ENCODE results near the gene DIPK1B. TPM values are rescaled to one million over a fixed set of nuclear protein-coding genes. Genes with fewer than 3 reads are reported as not detected.

DIPK1B gene
- total and polyA plus RNA-seq, 10 of the 15 experiments (the other 5 are each of a cell fraction or from before 2014, with no cell fraction given), result 0.08 to 0.28 (median 0.13) TPM; not detected in 3

DNA sequence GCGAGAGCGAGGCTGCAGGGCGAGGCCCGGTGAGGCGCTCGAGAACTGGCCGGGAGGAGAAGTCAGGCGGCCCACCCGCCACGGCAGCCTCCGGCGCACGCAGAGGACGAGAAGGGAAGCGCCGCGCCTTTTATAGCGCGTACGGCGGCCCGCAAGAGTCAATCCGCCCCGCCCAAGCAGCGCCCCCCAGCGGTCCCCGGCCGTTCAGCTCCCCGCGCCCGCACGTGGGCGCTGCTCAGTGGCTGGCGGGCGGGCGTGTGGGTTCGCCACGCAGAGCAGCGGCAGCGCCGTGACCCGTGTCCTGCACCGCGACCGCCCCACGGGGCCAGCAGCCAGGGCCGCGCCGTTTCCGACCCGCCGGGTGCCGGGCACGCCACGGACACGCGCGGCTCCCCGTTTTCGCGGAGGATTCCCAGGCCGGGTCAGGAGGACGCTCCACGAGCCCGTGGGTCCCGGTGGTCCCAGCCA lies 15.7 kb downstream of the DIPK1B start (continued):
- TF ChIP-seq SUPT20H (IDR thresholded peaks at IDR 0.05; ENCODE audit: borderline replicate concordance, control insufficient read depth, low read depth, low read length) (no peak), CBFB (IDR thresholded peaks at IDR 0.05; ENCODE audit: low read depth) (peak; percentile 96), NFYA (IDR thresholded peaks at IDR 0.05; ENCODE audit: borderline replicate concordance, low read depth, low read length) (no peak), ZNF384 (IDR thresholded peaks at IDR 0.05; ENCODE audit: borderline replicate concordance, low read depth, low read length) (0 out of 2 replicates have a peak, but pooled peaks have one; percentile 23), FOXM1 (IDR thresholded peaks at IDR 0.05; ENCODE audit: low read depth, low read length) (no peak), NR2F1 (conservative IDR thresholded peaks at IDR 0.05) (peak; percentile 96), EED (IDR thresholded peaks at IDR 0.05; ENCODE audit: low read depth) (no peak), NFIC (IDR thresholded peaks at IDR 0.05; ENCODE audit: low read depth, low read length) (no peak), NR2C2 (IDR thresholded peaks at IDR 0.05; ENCODE audit: borderline replicate concordance, control insufficient read depth, insufficient read length, low read depth) (no peak), RBBP5 (conservative IDR thresholded peaks at IDR 0.05) (no peak), IKZF2 (IDR thresholded peaks at IDR 0.05) (peak in 1 of 2 experiments; percentile 28; a peak in 1 of 4 replicates), USF2 (IDR thresholded peaks at IDR 0.05; ENCODE audit: borderline replicate concordance, low read depth, low read length) (no peak), KAT2A (conservative IDR thresholded peaks at IDR 0.05; ENCODE audit: control insufficient read depth, low read depth, low read length) (no peak), YY1 (IDR thresholded peaks at IDR 0.05; ENCODE audit: low read depth, low read length) (peak; percentile 91), NR2C1 (IDR thresholded peaks at IDR 0.05) (peak; percentile 70), NFXL1 (IDR thresholded peaks at IDR 0.05; ENCODE audit: borderline replicate concordance) (peak; percentile 85), ZBTB4 (CRISPR knock-in tag; IDR thresholded peaks at IDR 0.05) (no peak), TCF3 (IDR thresholded peaks at IDR 0.05; ENCODE audit: borderline replicate concordance, insufficient read depth, low read depth, low read length) (peak; percentile 97), STAT3 (IDR thresholded peaks at IDR 0.05; ENCODE audit: low read depth, low read length) (no peak)
- TF ChIP-seq, protein P1, sequence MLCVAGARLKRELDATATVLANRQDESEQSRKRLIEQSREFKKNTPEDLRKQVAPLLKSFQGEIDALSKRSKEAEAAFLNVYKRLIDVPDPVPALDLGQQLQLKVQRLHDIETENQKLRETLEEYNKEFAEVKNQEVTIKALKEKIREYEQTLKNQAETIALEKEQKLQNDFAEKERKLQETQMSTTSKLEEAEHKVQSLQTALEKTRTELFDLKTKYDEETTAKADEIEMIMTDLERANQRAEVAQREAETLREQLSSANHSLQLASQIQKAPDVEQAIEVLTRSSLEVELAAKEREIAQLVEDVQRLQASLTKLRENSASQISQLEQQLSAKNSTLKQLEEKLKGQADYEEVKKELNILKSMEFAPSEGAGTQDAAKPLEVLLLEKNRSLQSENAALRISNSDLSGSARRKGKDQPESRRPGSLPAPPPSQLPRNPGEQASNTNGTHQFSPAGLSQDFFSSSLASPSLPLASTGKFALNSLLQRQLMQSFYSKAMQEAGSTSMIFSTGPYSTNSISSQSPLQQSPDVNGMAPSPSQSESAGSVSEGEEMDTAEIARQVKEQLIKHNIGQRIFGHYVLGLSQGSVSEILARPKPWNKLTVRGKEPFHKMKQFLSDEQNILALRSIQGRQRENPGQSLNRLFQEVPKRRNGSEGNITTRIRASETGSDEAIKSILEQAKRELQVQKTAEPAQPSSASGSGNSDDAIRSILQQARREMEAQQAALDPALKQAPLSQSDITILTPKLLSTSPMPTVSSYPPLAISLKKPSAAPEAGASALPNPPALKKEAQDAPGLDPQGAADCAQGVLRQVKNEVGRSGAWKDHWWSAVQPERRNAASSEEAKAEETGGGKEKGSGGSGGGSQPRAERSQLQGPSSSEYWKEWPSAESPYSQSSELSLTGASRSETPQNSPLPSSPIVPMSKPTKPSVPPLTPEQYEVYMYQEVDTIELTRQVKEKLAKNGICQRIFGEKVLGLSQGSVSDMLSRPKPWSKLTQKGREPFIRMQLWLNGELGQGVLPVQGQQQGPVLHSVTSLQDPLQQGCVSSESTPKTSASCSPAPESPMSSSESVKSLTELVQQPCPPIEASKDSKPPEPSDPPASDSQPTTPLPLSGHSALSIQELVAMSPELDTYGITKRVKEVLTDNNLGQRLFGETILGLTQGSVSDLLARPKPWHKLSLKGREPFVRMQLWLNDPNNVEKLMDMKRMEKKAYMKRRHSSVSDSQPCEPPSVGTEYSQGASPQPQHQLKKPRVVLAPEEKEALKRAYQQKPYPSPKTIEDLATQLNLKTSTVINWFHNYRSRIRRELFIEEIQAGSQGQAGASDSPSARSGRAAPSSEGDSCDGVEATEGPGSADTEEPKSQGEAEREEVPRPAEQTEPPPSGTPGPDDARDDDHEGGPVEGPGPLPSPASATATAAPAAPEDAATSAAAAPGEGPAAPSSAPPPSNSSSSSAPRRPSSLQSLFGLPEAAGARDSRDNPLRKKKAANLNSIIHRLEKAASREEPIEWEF (IDR thresholded peaks at IDR 0.05; ENCODE audit: insufficient replicate concordance, low read depth, low read length), result no peak

All from GM12878 (cell line).